ENCODE results near the gene SNRPD2.

SNRPD2 gene

DNA sequence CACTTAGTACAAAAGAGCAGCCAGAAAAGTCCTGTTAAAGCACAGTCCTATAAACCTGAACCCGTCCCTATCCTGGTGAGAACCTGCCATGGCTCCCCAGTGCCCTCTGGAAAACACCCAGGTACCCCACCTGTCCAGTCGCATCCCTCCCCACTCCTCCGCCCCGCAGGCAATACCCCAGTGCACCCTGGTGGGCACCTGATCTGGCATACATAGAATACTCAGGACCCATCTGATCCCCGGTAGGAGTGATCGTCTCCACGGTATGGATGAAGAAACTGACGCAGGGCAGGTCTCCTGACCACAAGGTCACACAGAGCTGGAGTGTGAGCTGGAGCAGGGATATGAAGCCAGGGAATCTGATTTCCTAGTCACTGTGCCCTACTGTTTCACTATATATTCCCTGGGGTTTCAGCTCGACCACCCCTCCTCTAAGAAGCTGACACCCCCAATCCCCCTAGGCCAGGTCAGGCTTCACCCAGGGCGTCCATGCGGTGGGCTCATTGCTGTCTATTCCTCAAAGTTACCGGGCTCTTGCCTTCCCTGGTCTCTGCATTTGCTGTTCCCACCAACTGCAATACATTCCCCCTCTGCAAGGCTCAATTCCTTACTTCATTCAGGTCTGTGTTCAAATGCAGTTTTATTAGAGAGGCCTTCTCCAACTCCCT is 26.4 kb upstream of the SNRPD2 start:
- H3K27ac ChIP-seq: peak overlapping the region; percentile 94
- TF ChIP-seq, protein P1, sequence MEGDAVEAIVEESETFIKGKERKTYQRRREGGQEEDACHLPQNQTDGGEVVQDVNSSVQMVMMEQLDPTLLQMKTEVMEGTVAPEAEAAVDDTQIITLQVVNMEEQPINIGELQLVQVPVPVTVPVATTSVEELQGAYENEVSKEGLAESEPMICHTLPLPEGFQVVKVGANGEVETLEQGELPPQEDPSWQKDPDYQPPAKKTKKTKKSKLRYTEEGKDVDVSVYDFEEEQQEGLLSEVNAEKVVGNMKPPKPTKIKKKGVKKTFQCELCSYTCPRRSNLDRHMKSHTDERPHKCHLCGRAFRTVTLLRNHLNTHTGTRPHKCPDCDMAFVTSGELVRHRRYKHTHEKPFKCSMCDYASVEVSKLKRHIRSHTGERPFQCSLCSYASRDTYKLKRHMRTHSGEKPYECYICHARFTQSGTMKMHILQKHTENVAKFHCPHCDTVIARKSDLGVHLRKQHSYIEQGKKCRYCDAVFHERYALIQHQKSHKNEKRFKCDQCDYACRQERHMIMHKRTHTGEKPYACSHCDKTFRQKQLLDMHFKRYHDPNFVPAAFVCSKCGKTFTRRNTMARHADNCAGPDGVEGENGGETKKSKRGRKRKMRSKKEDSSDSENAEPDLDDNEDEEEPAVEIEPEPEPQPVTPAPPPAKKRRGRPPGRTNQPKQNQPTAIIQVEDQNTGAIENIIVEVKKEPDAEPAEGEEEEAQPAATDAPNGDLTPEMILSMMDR (conservative IDR thresholded peaks at IDR 0.05): no peak

DNA sequence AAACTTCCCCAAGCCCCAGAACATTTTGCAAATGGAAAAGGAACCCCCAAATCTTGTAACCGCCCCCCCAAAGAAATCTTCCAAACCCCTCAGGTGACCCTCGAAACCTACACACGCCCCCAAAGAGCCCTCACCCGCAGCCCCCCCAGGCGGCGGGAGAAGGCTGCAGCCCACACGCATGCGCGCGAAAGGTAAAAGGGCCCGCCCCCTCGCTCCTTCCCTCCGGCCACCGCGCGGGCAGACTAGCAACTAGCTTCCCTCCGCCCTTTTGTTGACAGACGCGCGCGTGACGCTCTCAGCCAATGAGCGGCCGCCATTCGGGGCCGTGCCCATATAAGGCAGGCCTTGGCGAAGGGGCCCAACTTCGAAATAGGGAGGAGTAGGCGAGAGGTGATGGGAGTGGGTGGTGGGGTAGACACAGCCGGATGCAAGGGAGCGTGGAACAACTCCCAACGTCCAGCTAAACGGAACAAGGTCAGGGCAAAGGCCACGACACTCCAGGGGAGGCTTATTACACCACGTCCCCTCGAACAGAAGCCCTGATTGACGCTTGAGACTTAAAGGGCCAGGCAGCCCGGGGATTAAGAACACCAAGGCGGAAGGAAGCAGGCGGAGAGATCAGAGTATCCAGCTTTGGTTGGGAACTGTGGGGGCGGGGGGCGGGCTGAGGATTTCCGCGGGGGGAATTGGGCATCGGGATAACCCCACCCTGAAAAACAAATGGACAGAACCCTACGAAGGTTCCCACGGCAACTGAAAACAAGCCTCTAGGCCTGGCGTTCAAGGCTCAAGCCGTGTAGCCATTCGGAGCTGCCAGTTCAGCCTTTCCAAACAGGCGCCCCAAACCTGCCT is 25.6 kb upstream of the SNRPD2 start:
- peak overlapping the region; percentile 94 for H3K27ac ChIP-seq
- TF ChIP-seq, protein P1 (conservative IDR thresholded peaks at IDR 0.05): no peak

DNA sequence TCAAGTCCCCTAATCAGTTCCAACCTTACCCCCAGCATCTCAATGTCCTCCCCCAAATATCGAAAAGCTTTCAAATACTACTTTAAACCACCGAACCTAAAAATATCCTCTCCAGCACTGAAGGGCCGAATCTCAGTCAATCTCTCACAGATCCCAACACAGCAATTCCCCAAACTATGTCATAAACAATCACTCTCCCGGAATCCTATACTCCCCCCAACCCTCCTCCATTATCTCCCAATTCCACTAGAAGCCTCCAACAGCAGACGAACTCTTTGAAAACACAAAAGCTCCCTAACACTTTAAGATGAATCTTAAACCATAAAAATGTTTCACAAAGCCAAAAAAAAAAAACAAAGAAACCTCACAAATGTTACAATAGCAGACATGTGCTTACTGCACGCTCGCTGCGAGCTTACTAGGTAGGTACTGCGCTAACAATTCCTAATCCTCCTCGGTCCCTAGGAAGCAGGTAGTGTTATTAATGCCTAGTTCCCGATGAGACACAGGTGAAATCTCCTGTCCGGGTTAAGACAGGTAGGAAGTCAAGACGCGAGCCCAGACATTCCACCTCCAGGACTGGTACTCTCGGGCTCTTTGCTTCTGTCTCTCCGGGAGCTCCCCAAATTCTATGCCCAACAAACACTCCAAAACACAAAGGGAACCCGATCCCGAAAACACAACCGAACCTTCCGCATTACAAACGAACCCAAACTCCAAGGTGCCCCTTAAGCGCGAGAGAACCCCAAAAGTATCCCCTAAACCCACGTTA is 24.8 kb upstream of the SNRPD2 start:
- TF ChIP-seq, protein P1 (conservative IDR thresholded peaks at IDR 0.05): no peak
- peak overlapping the region; percentile 94 for H3K27ac ChIP-seq

DNA sequence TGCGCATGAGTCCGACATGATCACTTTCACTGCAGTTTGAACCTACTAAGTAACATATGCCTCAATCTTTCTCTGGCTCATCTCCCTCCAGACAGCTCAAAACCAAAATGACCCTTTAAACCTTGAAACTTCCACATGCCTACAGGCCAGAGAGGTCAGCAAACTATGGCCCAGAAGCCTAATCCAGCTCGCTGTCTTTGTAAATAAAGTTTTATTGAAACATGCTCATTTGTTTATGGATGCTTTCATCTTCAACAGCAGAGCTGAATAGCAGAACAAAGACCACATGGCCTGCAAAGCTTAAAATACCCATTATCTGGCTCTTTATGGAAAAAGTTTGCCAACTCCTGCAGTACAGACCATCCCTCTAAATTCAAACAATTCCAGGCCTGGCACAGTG is 23.4 kb upstream of the SNRPD2 start:
- TF ChIP-seq, protein P1 (conservative IDR thresholded peaks at IDR 0.05): no peak
- peak overlapping the region; percentile 94 for H3K27ac ChIP-seq

DNA sequence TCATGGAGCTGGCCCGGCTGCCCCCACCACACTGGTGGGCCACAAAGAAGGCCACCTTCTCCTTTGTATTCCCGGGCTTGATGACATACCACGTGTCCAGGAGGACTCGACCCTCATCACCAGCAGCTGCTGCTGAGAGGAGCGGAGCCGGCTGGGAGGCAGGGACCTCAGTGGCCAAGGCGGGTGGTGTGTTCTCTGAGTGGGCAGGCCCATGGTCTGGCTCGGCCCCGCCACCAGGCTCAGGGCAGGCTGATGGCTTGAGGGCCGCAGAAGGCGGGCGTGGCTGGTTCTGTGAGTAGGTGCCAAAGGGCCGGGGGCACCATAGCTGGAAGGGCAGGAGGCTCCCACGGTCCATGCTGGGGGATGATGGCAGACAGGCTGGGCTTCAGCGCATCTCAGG is 21.4 kb upstream of the SNRPD2 start:
- TF ChIP-seq, protein P1 (conservative IDR thresholded peaks at IDR 0.05): no peak
- H3K27ac ChIP-seq: no peak overlapping the region

DNA sequence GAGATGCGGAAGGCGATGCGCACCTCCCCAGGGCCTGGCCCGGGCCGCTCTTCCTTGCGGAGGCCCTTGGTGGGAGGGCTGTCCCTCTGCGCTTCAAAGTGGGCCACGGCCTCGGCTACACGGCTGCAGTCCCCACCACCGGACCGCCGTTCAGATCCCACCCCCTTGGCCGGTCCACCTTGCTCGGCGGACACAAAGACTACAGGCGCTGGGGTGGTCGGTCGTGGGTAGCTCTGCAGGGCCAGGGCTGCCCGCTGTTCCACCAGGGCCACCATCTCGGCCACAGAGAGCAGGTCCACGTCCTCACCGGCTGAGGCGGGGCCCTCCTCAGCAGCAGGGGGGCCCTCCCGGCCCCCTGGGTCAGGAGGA is 20.9 kb upstream of the SNRPD2 start:
- H3K27ac ChIP-seq: no peak overlapping the region
- TF ChIP-seq, protein P1 (conservative IDR thresholded peaks at IDR 0.05): no peak

All from VCaP (cell line).